Measurements from ENCODE around the gene INHA. TPM values are rescaled to one million over a fixed set of nuclear protein-coding genes. Genes with fewer than 3 reads are reported as not detected.

Gene INHA
- total RNA-seq, 1 experiment from 2014 or later, result not detected

GRCh38 chr2:219545943-219546352 lies 26.2 kb upstream of the INHA start:
- RAD21 ChIA-PET (ENCODE audit: low non-redundant PET in 1 of 2, low total read pairs in 2 of 2, uncharacterized antibody in 2 of 2, unreplicated experiment in 2 of 2), result no interaction called here
- Histone ChIP-seq H3K4me3 (replicated peaks in 1 of 2; ENCODE audit: low read depth in 1 of 2, low read length in 2 of 2) (no peak overlapping the region), H3K79me2 (ENCODE audit: insufficient read depth, low read length) (peaks cover 33% of the 10 kb centered on the region), H3K27ac (ENCODE audit: low read depth, low read length) (no peak overlapping the region), H2AFZ (ENCODE audit: low read depth, low read length, poor library complexity, severe bottlenecking) (no peak overlapping the region), H3K4me1 (ENCODE audit: control insufficient read depth in 1 of 2, insufficient read depth in 2 of 2, low read length in 2 of 2) (peaks cover 1 to 31% of the 10 kb centered on the region in 2 experiments; a peak in 3 of 4 replicates), H3K27me3 (ENCODE audit: insufficient read depth, low read length) (no peaks in the 10 kb centered on the region), H3K36me3 (ENCODE audit: control insufficient read depth in 1 of 2, insufficient read depth in 2 of 2, low read length in 2 of 2) (peaks cover 2 to 12% of the 10 kb centered on the region in 2 experiments; a peak in 2 of 4 replicates), H3K4me2 (ENCODE audit: low read length) (no peak overlapping the region), H3K9me2 (ENCODE audit: insufficient read depth) (no peaks in the 10 kb centered on the region), H4K20me1 (ENCODE audit: insufficient read depth) (peaks cover 5% of the 10 kb centered on the region; the same call in 1 of the 2 replicates), H3K9ac (ENCODE audit: low read length) (no peak overlapping the region), H3K9me3 (ENCODE audit: control insufficient read depth in 1 of 2, insufficient read depth in 1 of 2, low read depth in 1 of 2, low read length in 2 of 2) (no peaks in the 10 kb centered on the region)
- no TSS peak for BruUV-seq (replicated peaks)
- no peak for ATAC-seq
- TF ChIP-seq CBX3 (IDR thresholded peaks at IDR 0.05; ENCODE audit: low read depth) (no peak), ZFX (IDR thresholded peaks at IDR 0.05) (no peak), CTCF (IDR thresholded peaks at IDR 0.05 in 2 of 3, conservative IDR thresholded peaks at IDR 0.05 in 1 of 3; ENCODE audit: borderline replicate concordance in 1 of 3, insufficient read depth in 1 of 3, low read depth in 2 of 3, low read length in 2 of 3) (no peak), CEBPB (IDR thresholded peaks at IDR 0.05; ENCODE audit: low read depth) (no peak), JUND (IDR thresholded peaks at IDR 0.05) (no peak), REST (IDR thresholded peaks at IDR 0.05; ENCODE audit: low read depth) (no peak), POLR2A (IDR thresholded peaks at IDR 0.05; ENCODE audit: borderline replicate concordance, extremely low read depth, insufficient read depth, insufficient read length) (no peak), TCF7L2 (IDR thresholded peaks at IDR 0.05; ENCODE audit: borderline replicate concordance, extremely low read depth, insufficient read depth, insufficient read length) (no peak), ZNF274 (IDR thresholded peaks at IDR 0.05; ENCODE audit: low read depth, low read length) (no peak), ATF3 (IDR thresholded peaks at IDR 0.05) (no peak), RAD21 (IDR thresholded peaks at IDR 0.05; ENCODE audit: low read depth) (no peak), ELF1 (IDR thresholded peaks at IDR 0.05; ENCODE audit: borderline replicate concordance, low read depth) (no peak), EGR1 (IDR thresholded peaks at IDR 0.05; ENCODE audit: low read depth) (no peak), EZH2 (IDR thresholded peaks at IDR 0.05) (no peak), SIN3A (IDR thresholded peaks at IDR 0.05; ENCODE audit: low read depth) (no peak), SRF (IDR thresholded peaks at IDR 0.05; ENCODE audit: low read depth) (no peak), POLR2AphosphoS5 (IDR thresholded peaks at IDR 0.05; ENCODE audit: low read depth, low read length) (no peak), EZH2phosphoT487 (IDR thresholded peaks at IDR 0.05; ENCODE audit: borderline replicate concordance) (no peak)
- CTCF ChIA-PET, result no interaction called here
- POLR2A ChIA-PET, result interaction anchor here (0.6 kb wide), 1 partner anchor 103 kb away, joined by 3 read pairs; no protein-coding TSS in a partner anchor
- intact Hi-C loops (cut with micrococcal nuclease), result no loop called here
- no peak for DNase-seq (ENCODE audit: low read depth, low spot score)

Measured in HCT116 (cell line).